RWPE1 (cell line): ENCODE results near the gene PLEKHD1.

Experiments
- CTCF ChIA-PET: fragments of 350-600 bp; sonication (Branson Sonifier 250); formaldehyde crosslinking; extraction: SDS; loops from one replicate; lab custom pipeline; 2021; lab: Yijun Ruan, JAX
- POLR2A ChIA-PET: fragments of 400-600 bp; formaldehyde crosslinking; extraction: SDS; loops from one replicate; lab custom pipeline; 2020; ENCODE audit warnings: antibody characterized with exemption; ENCODE audit not compliant: low non-redundant PET; lab: Yijun Ruan, JAX
- DNase-seq: peaks from one replicate; pipeline ENCODE4 v3.0.0; 2012; ENCODE audit warnings: low spot score
- H3K27ac ChIP-seq: fragments of 450-650 bp; 2 replicates; pipeline ENCODE4 v1.5.1; 2017
- CTCF ChIP-seq: fragments of 450-650 bp; conservative IDR thresholded peaks from 2 replicates; pipeline ENCODE4 v1.5.1; 2017; ENCODE audit warnings: low read depth, mild to moderate bottlenecking

PLEKHD1 gene

GRCh38 chr14:69479696-69480095, 4.8 kb upstream of the PLEKHD1 start:
- CTCF ChIA-PET, result interaction anchor here (0.8 to 1.4 kb wide), 3 partner anchors 10 to 237 kb away, joined by 3 to 5 read pairs (median 5); no protein-coding TSS in a partner anchor
- no peak overlapping the region for H3K27ac ChIP-seq
- no peak for TF ChIP-seq CTCF
- DNase-seq, result no peak
- POLR2A ChIA-PET, result no interaction called here

- H3K27ac ChIP-seq, result no peak overlapping the region
- CTCF ChIA-PET, result interaction anchor here (1.4 kb wide), 1 partner anchor 20 kb away, joined by 3 read pairs; no protein-coding TSS in a partner anchor
- POLR2A ChIA-PET, result no interaction called here
- no peak for DNase-seq
- TF ChIP-seq CTCF, result no peak
Measured at GRCh38 chr14:69480136-69480535, 4.4 kb upstream of the PLEKHD1 start.

- ChIA-PET CTCF (interaction anchor here (0.5 to 0.8 kb wide), 3 partner anchors 11 to 342 kb away, joined by 3 read pairs; no protein-coding TSS in a partner anchor), POLR2A (no interaction called here)
- no peak for TF ChIP-seq CTCF
- no peak for DNase-seq
- H3K27ac ChIP-seq, result no peak overlapping the region
Measured at GRCh38 chr14:69481815-69482568, 2.5 kb upstream of the PLEKHD1 start.

- CTCF ChIA-PET, result interaction anchor here (0.7 to 1.1 kb wide), 2 partner anchors 91 to 155 kb away, joined by 3 read pairs; no protein-coding TSS in a partner anchor
- peak; percentile 29 for DNase-seq
Measured at GRCh38 chr14:69483765-69484443, 624 bp upstream of the PLEKHD1 start.

GRCh38 chr14:69485315-69485660, 760 bp downstream of the PLEKHD1 start:
- CTCF ChIA-PET, result interaction anchor here (0.7 to 1.1 kb wide), 2 partner anchors 25 to 1186 kb away, joined by 3 read pairs; no protein-coding TSS in a partner anchor
- POLR2A ChIA-PET, result no interaction called here
- no peak for TF ChIP-seq CTCF
- DNase-seq, result no peak
- no peak overlapping the region for H3K27ac ChIP-seq

More at GRCh38 chr14:69483765-69484443, 624 bp upstream of the PLEKHD1 start:
- no peak overlapping the region for H3K27ac ChIP-seq
- no peak for TF ChIP-seq CTCF
- POLR2A ChIA-PET, result no interaction called here

- ChIA-PET CTCF (interaction anchor here (0.7 to 1.1 kb wide), 2 partner anchors 26 to 1186 kb away, joined by 3 read pairs; no protein-coding TSS in a partner anchor), POLR2A (no interaction called here)
- no peak overlapping the region for H3K27ac ChIP-seq
- TF ChIP-seq CTCF, result no peak
- DNase-seq, result no peak
Measured at GRCh38 chr14:69485701-69486100, 1.2 kb downstream of the PLEKHD1 start.
